Stimulated activated effector memory CD8-positive, alpha-beta T cell treated with anti-CD3 and anti-CD28 coated beads, Interleukin-12 subunit alpha, Interleukin-12 subunit beta, amount 100 ng/mL, for 72 hours (primary cell): Measurements from ENCODE around the gene ABCB9.
A peak's percentile ranks its signal among the peaks of the same experiment; 100 is the strongest.

Experiments used
- ATAC-seq: fragments of 150-1000 bp; cut with Tn5 transposase; 2 replicates; pipeline ENCODE4 v1.10.0; 2021
- DNase-seq, 2 donors: peaks; one replicate each; pipeline ENCODE4 v3.0.0; 2021 to 2022; ENCODE audit warnings: low spot score in 2 of 2
- H3K27ac Mint-ChIP-seq: one replicate; pipeline ENCODE4 v1.8.0; 2022; ENCODE audit warnings: mild to moderate bottlenecking, mixed read lengths
- H3K36me3 Mint-ChIP-seq: one replicate; pipeline ENCODE4 v1.8.0; 2022; ENCODE audit warnings: mild to moderate bottlenecking, mixed read lengths
- H3K4me1 Mint-ChIP-seq: one replicate; pipeline ENCODE4 v1.8.0; 2022; ENCODE audit warnings: mixed read lengths
- H3K4me3 Mint-ChIP-seq: one replicate; pipeline ENCODE4 v1.8.0; 2022; ENCODE audit warnings: mild to moderate bottlenecking, mixed read lengths
- H3K9me3 Mint-ChIP-seq: one replicate; pipeline ENCODE4 v1.8.0; 2022; ENCODE audit warnings: mixed read lengths

ABCB9 gene

DNA sequence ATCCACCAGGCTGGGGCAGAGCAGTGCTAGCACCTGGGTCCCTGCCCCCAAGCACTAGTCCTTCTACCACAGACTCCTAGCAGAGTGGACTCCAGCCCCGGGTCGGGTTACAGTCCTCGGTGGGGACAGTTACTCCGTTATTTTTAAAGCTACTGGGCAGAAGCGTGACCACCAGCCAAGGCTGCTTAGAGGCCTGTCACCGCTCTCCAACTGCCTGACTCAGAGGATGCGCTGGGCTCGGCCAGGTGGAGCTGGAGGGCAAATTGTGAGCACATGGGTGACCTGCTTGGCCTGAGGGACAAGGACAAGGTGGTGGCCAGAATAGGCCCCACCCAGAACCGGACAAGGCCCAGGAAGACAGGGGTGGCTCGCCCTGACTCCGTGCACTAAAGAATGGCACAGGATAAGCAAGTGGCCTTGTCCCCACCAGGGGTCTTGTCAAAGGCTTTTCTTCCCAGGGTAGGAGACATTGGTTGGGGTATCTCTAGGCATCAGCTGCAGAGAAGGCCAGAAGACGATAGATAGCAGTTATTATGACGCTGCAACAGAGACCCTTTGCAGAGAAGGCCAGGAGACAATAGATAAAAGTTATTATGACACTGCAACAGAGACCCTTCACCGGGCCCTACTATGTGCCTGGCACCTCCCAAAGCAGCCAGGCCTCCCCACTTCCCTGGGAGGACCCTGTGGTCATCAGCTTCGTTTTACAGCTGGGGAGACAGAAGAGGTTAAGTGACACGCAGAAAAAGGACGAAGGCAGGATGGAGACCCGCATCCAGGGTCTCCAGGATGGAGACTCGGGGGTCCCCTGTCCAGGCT is 1.6 kb downstream of the ABCB9 start:
- ATAC-seq: no peak
- Mint-ChIP-seq H3K4me3 (peak overlapping the region; percentile 49), H3K4me1 (peaks cover 6% of the 10 kb centered on the region), H3K27ac (peak overlapping the region; percentile 23), H3K36me3 (no peaks in the 10 kb centered on the region), H3K9me3 (no peaks in the 10 kb centered on the region)
- DNase-seq: no peak

DNA sequence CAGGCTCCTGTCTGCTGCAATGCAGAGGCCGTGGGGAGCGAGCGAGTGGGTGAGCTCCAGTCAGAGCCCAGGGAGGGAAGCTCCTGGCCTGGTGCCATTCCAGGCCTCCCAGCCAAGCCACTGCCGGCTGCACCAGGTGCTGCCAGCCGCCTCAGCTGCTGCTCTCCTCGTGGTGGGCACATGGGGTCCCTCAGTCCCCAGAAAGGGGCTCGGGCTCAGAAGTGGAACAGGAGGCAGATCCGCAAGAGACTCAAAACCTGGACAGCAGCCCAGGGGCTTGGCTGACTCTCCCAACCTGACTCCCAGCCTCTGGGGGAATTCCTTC is 2.4 kb downstream of the ABCB9 start:
- H3K36me3 Mint-ChIP-seq: no peaks in the 10 kb centered on the region
- H3K4me1 Mint-ChIP-seq: peaks cover 6% of the 10 kb centered on the region
- H3K27ac Mint-ChIP-seq: no peak overlapping the region
- no peak for ATAC-seq
- H3K9me3 Mint-ChIP-seq: no peaks in the 10 kb centered on the region
- no peak for DNase-seq
- H3K4me3 Mint-ChIP-seq: no peak overlapping the region

DNA sequence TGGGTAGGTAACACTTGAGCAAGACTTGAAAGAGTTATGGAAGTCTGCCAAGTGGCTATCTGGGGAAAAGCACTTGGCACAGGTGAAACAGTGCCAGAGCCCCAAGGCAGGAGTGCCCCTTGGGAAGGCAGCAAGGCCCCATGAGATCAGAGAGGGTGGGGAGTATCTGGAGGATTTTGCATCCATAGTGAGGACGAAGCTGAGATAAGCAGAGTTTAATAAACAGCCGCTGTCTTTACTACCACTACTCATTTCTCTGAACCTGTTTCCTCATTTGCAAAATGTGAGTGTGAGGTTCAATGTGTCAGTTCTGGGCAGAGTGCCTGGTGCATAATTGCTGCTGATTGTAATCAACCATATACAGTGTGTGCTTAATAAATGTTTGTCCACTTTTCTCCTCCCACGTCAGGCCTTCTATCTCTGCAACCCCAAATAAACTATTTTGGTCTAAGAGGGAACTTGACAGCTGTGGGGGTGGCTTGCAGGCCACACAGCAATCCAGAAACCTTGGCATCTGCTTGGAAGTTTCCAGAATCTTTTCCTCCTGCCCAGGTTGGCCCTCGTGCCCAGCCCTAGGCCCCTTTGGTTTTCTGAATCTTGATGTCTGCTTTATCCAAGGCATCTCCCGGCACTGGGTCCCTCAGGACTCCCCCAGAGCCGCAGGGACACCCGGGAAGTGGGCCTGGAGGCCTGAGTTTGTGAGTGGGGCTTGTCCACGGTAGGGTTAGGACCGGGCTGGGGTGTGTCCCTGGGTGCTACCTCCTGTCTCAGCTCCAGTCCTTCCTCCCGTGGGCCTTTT is 4.5 kb downstream of the ABCB9 start:
- no peak for ATAC-seq
- H3K4me3 Mint-ChIP-seq: no peak overlapping the region
- peaks cover 6% of the 10 kb centered on the region for H3K36me3 Mint-ChIP-seq
- H3K9me3 Mint-ChIP-seq: no peaks in the 10 kb centered on the region
- no peak overlapping the region for H3K27ac Mint-ChIP-seq
- H3K4me1 Mint-ChIP-seq: peaks cover 2% of the 10 kb centered on the region
- no peak for DNase-seq

DNA sequence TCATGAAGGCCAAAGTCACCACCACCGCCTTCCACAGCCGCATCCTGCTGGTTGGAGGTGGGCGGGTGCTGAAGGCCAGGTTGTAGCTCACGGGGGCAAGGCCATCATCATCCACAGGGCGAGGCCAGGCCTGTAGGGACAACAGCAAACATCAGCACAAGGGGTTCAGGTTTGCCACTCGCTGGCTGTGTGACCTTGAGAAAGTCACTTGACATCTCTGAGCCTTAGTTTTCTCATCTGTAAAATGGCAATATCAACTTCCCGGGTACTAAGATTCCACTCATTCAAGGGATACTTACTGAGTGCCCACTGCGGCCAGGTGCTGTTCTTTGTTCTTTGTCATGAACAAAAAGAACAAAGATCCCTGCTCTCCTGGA is 6.1 kb downstream of the ABCB9 start:
- no peak overlapping the region for H3K27ac Mint-ChIP-seq
- no peaks in the 10 kb centered on the region for H3K4me1 Mint-ChIP-seq
- DNase-seq (no peak), ATAC-seq (no peak)
- peaks cover 6% of the 10 kb centered on the region for H3K36me3 Mint-ChIP-seq
- no peaks in the 10 kb centered on the region for H3K9me3 Mint-ChIP-seq
- no peak overlapping the region for H3K4me3 Mint-ChIP-seq

DNA sequence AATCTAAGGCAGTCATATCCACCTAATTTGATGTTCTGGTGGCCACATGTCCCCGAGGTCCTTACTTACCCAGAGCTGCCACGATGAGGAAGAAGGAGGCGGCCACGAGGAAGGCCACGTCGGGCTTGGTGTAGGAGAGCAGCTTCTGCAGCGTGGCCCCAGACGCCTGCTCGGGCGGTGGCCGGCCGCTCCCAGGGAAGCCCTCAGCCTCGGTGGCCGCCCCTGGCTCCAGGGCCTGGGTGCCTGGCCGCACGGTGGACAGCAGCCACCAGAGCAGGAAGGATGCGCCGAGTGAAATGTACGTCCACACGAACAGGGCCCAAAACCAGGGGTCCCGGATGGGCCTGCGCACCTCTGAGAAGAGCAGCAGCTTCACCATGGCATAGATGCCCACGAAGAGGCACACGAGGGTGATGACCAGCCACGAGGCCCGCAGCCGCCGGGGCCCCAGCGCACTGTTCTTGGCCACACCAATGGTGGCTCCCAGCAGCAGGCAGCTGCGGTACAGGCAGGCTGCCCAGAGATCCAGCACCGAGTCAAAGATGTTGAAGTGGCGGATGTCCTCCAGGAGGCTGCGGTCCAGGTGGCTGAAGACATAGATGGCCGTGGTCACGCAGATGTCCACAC is 6.6 kb downstream of the ABCB9 start:
- H3K27ac Mint-ChIP-seq: no peak overlapping the region
- DNase-seq (no peak), ATAC-seq (no peak)
- no peaks in the 10 kb centered on the region for H3K9me3 Mint-ChIP-seq
- peaks cover 6% of the 10 kb centered on the region for H3K36me3 Mint-ChIP-seq
- no peaks in the 10 kb centered on the region for H3K4me1 Mint-ChIP-seq
- no peak overlapping the region for H3K4me3 Mint-ChIP-seq

DNA sequence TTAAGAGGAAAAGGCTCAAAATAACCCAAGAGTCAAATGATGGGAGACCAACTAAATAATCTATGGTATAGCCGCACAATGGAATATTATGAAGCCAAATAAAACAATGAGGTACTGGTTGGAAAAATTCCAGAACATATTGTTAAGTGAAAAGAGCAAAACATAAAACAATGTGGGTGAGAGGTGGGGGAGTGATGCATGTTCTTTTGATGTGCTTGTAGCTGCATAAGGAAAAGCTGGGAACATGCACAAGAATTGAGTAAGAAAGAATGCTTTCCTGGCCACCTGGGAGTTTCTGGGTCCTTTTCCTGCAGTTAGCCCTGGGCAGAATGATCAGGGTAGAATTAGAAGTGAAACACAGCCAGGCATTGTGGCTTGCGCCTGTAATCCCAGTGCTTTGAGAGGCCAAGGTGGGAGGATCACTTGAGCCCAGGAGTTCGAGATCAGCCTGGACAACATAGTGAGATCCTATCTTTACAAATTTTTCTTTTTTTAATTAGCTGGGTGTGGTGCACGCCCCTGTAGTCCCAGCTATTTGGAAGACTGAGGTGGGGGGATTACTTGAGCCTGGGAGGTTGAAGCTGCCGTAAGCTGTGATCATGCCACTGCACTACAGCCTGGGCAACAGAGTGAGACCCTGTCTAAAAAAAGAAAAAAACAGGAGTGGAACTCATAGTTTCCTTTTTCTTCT is 7.9 kb downstream of the ABCB9 start:
- Mint-ChIP-seq H3K27ac (no peak overlapping the region), H3K9me3 (no peaks in the 10 kb centered on the region), H3K4me3 (no peak overlapping the region), H3K36me3 (peaks cover 6% of the 10 kb centered on the region), H3K4me1 (no peaks in the 10 kb centered on the region)
- DNase-seq: no peak
- ATAC-seq: no peak

DNA sequence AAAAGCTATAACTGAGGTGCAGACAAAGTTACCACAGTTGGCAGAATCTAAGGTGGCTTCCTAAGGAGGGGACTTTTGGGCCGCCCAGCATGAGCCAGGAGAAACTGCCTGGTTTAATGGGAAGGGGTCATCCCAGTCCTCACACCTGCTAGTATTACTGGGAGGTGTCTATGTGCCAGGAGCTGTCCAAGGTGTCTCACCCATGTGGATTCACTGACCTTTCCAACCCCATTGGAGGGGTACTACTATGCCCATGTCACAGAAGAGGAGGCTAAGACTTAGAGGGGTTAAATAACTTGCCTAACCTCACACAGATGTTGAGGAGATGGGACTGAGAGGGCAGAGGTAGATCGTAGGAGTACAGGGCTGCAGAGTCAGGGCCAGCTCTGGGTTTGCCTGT is 10.2 kb downstream of the ABCB9 start:
- H3K4me3 Mint-ChIP-seq: no peak overlapping the region

DNA sequence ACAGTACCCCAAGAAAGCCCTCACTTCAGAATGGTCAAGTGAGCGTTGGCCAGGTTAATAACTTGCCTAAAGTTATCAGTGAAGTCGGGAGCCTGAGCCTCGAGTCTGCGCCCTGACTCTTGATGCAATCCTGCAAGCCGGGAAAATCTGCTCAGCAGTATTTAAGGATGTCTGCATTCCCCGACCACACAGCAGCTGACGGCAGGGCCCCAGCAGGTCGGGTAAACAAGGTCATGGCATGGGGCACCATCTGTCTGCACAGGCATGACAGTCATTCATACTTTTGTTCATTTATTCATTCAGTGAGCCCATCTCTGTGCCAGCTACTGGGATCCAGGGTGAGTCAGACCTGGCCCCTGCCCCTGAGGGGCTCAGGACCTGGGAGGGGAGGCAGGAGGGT is 11.1 kb downstream of the ABCB9 start:
- Mint-ChIP-seq H3K36me3 (peaks cover 6% of the 10 kb centered on the region), H3K27ac (no peak overlapping the region), H3K4me1 (peaks cover 8% of the 10 kb centered on the region), H3K4me3 (no peak overlapping the region), H3K9me3 (no peaks in the 10 kb centered on the region)
- no peak for DNase-seq
- ATAC-seq: no peak

More for the DNA sequence above, 10.2 kb downstream of the ABCB9 start:
- Mint-ChIP-seq H3K4me1 (peaks cover 8% of the 10 kb centered on the region), H3K27ac (no peak overlapping the region), H3K9me3 (no peaks in the 10 kb centered on the region), H3K36me3 (peaks cover 6% of the 10 kb centered on the region)
- ATAC-seq (no peak), DNase-seq (no peak)

DNA sequence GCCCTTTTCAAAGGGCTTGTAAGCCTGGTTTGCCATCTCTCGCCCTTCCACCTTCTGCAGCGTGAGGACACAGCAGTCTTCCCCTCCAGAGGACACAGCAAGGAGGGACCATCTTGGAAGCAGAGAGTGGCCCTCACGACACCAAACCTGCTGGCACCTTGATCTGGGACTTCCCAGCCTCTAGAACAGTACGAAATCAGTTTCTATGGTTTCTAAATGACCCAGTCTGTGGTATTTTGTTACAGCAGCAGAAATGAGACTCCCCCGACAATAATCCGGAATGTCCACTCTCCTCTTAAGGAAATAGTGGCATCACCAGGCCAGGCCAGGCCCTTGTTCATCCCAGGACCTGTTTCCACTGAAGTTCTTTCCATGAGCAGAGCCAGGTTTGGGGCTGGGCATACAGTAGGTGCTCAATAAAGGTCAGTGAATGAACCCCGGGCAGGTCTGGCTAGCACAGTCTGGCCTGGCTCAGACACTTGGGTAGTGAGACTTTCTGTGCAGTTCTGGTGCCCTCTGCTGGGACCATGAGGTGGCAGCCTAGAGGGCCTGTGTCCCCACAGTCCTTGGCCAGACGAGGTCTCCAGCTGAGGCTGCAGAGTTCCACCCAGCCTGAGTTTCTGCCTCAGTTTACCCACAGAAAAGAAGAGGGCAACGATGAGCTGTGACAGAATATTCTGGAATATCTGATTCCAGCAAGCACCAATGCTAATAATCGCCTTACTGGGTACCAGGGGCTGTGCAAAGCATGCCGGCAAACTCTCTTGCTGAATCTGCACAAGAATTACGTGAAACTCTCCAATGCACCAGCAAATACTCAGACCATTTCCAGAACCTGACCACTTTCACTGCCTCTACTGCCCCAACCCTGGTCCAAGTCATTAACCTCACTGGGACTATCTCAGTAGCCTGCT is 14.0 kb downstream of the ABCB9 start:
- Mint-ChIP-seq H3K36me3 (no peaks in the 10 kb centered on the region), H3K27ac (no peak overlapping the region), H3K9me3 (no peaks in the 10 kb centered on the region), H3K4me3 (no peak overlapping the region), H3K4me1 (peaks cover 12% of the 10 kb centered on the region)
- ATAC-seq (peak; percentile 96), DNase-seq (peak; percentile 60 to 85)

DNA sequence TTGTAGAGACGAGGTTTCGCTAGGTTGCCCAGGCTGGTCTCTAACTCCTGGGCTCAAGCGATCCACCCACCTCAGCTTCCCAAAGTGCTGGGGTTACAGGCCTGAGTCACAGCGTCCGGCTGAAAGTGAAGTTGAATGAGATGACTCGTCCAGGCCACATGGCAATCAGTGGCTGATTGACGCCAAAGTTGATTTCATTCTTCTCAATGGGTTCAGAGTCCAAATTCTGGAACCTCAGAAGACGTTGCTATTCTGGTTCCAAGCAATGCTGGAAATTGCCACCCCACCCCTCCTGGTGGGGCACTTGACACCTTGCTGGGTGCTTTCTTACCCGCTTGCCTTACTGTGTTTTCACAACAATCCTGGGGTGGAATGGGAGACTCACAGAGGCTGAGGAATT is 14.9 kb downstream of the ABCB9 start:
- Mint-ChIP-seq H3K4me3 (no peak overlapping the region), H3K9me3 (no peaks in the 10 kb centered on the region), H3K36me3 (no peaks in the 10 kb centered on the region), H3K27ac (no peak overlapping the region), H3K4me1 (peaks cover 20% of the 10 kb centered on the region)
- ATAC-seq (no peak), DNase-seq (no peak)

DNA sequence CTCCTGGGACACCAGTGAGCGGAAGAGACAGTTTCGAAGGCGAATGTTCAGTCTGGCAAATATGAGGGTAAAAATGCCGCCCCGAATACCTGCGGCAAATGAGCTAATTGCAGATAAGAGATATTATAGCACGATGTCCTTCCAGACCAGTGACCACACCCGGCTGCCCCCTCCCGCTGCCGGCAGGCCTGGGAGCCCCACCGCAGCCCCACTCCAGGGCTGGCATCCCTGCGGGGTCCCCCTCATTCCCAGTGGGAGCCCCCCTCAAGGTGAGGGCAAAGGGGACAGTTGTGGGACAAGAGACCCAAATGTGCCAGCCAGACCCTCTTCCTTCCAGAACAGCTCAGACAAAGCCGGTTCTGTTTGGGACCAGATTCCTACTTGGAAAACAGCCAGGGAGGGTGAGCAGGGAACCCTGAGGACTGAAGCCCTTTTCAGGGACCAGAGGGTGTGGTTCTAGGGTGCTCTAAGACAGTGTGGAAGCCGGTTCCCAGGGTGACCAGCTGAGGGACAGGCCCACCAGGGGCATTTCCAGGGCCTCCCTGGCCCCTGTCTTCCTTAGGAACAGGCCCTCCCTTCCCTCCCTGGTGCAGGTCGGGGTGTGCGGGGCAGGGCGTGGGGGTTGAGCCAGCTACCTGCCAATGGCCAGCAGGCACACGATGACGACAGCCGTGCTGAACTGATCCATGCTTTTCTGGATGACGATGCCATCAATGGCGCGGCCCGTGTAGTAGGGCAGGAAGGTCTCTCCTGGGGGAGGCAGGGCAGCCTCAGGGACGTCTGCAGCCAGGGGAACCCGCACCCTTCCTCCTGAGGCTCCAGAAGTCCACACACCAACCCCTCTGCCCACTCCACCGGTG is 16.2 kb downstream of the ABCB9 start:
- no peaks in the 10 kb centered on the region for H3K36me3 Mint-ChIP-seq
- H3K4me3 Mint-ChIP-seq: no peak overlapping the region
- DNase-seq (no peak), ATAC-seq (no peak)
- H3K9me3 Mint-ChIP-seq: no peaks in the 10 kb centered on the region
- peak overlapping the region; percentile 68 for H3K27ac Mint-ChIP-seq
- H3K4me1 Mint-ChIP-seq: peaks cover 29% of the 10 kb centered on the region

DNA sequence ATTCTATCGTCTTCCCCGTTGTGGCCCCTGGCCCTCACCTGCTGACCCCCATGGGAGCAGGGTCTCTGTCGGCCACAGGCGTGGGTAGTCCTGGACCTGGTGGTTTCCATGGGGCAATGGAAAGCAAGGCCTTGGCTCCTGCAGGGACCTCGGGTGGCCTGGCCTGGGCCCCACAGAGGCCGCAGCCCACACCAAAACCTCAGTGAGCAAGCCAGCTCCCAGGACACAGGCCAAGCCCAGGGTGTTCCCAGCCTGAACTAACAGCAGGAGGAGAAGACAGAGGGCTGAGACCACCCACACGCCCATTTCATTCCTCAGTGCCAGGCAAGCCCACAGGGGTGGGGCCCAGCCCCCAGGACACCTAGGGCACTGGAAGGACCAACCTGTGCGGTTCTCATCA is 16.9 kb downstream of the ABCB9 start:
- ATAC-seq: no peak
- peak overlapping the region; percentile 68 for H3K27ac Mint-ChIP-seq

DNA sequence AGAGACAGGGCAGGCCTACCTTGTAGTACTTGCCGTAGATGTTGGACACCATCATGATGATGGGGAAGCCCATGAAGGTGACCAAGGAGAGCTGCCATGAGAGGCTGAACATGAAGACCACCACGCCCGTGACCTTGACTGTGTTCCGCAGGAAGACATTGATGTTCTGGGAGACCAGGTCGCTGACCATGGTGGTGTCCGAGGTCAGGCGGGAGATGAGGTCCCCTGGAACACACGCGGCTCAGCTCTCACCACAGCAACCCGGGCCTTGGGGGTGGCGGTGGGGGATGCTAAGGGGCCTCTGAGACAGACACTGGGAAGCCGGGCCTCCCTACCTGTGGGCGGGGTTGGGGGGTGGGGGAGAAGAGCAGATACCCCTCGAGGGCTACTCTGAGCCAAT is 17.7 kb downstream of the ABCB9 start:
- ATAC-seq (no peak), DNase-seq (no peak)
- H3K4me1 Mint-ChIP-seq: peaks cover 42% of the 10 kb centered on the region
- no peak overlapping the region for H3K4me3 Mint-ChIP-seq
- H3K36me3 Mint-ChIP-seq: no peaks in the 10 kb centered on the region
- H3K27ac Mint-ChIP-seq: peak overlapping the region; percentile 74
- no peaks in the 10 kb centered on the region for H3K9me3 Mint-ChIP-seq

More for the DNA sequence above, 16.9 kb downstream of the ABCB9 start:
- DNase-seq: no peak
- Mint-ChIP-seq H3K36me3 (no peaks in the 10 kb centered on the region), H3K4me1 (peaks cover 34% of the 10 kb centered on the region), H3K4me3 (no peak overlapping the region), H3K9me3 (no peaks in the 10 kb centered on the region)

DNA sequence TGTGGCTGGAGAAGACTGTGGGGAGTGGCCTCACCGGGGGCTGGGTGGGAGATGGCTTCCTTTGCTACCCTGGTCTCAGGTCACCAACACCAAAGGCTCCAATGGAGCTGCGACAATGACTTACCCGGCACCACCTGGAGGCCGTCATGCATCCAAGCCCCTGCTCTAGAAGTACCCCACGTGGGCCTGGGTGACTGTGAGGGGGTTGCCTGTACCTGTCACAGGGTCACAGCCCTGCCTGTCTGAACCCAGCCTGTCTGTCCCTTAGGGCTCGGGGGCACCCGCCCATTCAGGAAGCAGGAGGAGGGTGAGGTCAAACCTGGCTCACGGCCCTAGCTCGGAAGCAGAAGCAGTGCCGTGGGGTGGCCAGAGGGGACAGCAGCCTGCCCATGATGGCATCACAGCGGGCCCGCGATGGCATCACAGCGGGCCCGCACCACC is 18.9 kb downstream of the ABCB9 start:
- Mint-ChIP-seq H3K36me3 (no peaks in the 10 kb centered on the region), H3K4me3 (peak overlapping the region; percentile 66), H3K9me3 (no peaks in the 10 kb centered on the region), H3K4me1 (peaks cover 51% of the 10 kb centered on the region), H3K27ac (peak overlapping the region; percentile 84)
- ATAC-seq (no peak), DNase-seq (peak in 1 of 2 donors; percentile 49)
